Cardiac fibroblast (primary cell): ENCODE data around the gene C16orf86.

ENCODE experiments used
- DNase-seq, 2 donors: peaks; one replicate each; pipeline versions ENCODE4 v3.0.0 to v3.0.0-alpha.2; 2010; ENCODE audit warnings: low read depth in 2 of 2
- H3K4me3 ChIP-seq, 2 donors: replicated peaks in 1 of 2; 1 replicate in 1 of 2; 2 replicates in 1 of 2; pipeline ENCODE4 v1.5.1; 2011; ENCODE audit warnings: low read depth in 2 of 2, low read length in 2 of 2, mild to moderate bottlenecking in 2 of 2, moderate library complexity in 1 of 2
- TF ChIP-seq, protein P1 (sequence below): IDR thresholded peaks from one replicate; pipeline ENCODE4 v1.5.1; 2011; ENCODE audit warnings: low read depth, mild to moderate bottlenecking, low read length, inconsistent platforms

C16orf86 gene

DNA sequence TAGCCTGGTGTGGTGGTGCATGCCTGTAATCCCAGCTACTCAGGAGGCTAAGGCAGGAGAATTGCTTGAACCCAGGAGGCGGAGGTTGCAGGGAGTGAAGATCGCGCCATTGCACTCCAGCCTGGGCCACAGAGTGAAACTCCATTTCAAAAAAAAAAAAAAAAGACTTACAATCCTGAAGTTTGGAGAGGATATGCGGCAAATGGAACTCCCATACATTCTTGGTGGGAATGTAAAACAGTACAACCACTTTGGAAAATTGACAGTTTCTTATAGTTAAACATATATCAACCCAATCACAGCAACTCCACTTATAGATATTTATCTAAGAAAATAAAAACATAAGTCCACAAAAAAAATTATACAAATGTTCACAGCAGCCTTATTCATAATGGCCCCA, 40.6 kb downstream of the C16orf86 start:
- TF ChIP-seq, protein P1, sequence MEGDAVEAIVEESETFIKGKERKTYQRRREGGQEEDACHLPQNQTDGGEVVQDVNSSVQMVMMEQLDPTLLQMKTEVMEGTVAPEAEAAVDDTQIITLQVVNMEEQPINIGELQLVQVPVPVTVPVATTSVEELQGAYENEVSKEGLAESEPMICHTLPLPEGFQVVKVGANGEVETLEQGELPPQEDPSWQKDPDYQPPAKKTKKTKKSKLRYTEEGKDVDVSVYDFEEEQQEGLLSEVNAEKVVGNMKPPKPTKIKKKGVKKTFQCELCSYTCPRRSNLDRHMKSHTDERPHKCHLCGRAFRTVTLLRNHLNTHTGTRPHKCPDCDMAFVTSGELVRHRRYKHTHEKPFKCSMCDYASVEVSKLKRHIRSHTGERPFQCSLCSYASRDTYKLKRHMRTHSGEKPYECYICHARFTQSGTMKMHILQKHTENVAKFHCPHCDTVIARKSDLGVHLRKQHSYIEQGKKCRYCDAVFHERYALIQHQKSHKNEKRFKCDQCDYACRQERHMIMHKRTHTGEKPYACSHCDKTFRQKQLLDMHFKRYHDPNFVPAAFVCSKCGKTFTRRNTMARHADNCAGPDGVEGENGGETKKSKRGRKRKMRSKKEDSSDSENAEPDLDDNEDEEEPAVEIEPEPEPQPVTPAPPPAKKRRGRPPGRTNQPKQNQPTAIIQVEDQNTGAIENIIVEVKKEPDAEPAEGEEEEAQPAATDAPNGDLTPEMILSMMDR = no peak
- H3K4me3 ChIP-seq = no peak overlapping the region
- no peak for DNase-seq

DNA sequence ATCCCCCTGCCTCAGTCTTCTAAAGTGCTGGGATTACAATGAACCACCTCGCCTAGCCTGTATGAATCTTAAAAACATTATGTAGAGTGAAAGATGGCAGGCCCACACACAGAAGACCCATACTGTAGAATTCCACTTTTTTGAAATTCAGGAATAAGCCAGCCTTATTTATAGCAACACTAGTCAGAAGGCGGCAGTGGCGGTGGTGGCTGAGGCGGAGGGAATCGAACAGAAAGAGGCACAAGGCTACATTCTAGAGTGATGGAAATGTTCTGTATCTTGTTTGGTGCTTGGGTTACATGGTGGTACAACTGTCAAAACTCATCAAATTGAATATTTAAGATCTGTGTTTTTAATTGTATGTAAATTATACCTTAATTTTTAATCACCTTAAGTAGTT, 41.2 kb downstream of the C16orf86 start:
- DNase-seq = no peak
- TF ChIP-seq, protein P1 = no peak
- H3K4me3 ChIP-seq = no peak overlapping the region

DNA sequence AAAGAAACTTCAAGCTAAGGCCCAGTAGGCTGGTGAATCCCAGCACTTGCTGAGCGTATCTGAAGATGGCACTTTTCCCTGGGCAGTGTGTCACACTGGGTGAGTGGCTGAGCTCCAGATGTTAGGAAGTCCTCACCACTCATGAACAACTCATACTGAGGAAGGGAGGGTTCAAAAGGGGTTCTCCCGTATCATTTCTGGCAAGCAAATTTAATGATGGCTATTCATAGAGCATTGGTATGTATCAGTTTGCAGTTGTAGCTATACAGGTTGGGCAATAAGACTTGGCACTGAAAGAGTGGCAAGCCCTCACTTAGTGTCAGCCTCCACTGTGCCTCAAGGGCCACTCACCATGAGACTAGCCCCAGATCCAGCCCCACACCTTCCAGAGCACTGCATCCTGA, 41.8 kb downstream of the C16orf86 start:
- TF ChIP-seq, protein P1 = no peak
- no peak overlapping the region for H3K4me3 ChIP-seq
- peak in 1 of 2 donors; percentile 25 for DNase-seq

DNA sequence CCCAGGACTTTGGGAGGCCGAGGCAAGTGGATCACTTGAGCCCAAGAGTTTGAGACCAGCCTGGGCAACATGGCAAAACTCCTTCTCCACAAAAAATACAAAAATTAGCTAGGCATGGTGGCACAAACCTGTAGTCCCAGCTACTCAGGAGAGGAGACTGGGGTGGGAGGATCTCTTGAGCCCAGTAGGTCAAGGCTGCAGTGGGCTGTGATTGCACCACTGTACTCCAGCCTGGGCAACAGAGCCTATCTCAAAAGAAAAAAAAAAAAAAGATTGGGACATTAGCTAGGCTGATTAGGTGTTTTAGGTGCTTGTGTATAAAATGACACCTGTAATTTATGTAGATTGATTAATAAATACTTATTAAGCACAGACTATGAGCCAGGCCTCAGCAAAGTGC, 42.4 kb downstream of the C16orf86 start:
- DNase-seq = no peak
- no peak overlapping the region for H3K4me3 ChIP-seq
- TF ChIP-seq, protein P1 = no peak

DNA sequence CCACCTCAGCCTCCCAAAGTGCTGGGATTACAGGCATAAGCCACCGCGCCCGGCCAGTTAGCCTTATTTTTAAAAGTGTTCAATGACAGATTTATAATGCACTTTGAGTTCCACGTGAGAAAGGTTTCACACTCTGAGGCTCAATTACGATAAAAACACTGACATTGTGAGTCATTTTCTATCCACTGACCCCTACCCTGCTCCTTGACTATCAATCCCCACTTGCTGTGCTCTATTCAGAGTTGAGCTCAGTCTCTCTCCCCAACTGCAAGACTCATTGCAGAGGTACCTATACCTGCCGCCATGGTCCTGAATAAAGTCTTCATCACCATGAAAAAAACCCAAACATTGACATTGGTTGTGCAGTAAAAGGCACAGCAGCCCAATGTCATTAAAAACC, 44.0 kb downstream of the C16orf86 start:
- TF ChIP-seq, protein P1 = no peak
- H3K4me3 ChIP-seq = no peak overlapping the region
- DNase-seq = no peak

DNA sequence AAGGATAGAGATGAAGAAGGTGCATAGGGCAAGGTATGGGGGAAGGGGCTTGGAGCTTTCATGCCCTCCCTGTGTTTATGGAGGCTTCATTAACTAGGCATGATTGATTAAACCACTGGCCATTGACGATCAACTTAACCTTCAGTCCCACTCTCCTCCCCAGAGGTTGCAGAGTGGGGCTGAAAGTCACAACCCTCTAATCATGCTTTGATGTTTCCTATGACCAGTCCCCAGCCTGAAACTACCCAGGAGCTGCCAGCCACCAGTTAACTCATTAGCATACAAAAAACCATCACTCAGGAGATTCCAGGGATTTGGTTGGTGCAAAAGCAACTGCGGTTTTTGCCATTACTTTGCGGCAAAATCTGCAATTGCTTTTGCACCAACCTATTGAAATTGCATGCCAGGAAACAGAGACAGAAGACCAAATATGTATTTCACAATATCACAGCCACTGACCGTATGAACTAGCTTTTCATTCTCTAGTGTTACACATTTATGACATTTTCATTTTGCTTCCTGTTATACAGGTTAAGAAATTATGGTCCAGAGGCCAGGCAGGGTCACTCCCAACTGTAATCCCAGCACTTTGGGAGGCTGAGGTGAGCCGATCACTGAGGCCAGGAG, 47.1 kb downstream of the C16orf86 start:
- TF ChIP-seq, protein P1 = no peak
- H3K4me3 ChIP-seq = no peak overlapping the region
- DNase-seq = no peak

DNA sequence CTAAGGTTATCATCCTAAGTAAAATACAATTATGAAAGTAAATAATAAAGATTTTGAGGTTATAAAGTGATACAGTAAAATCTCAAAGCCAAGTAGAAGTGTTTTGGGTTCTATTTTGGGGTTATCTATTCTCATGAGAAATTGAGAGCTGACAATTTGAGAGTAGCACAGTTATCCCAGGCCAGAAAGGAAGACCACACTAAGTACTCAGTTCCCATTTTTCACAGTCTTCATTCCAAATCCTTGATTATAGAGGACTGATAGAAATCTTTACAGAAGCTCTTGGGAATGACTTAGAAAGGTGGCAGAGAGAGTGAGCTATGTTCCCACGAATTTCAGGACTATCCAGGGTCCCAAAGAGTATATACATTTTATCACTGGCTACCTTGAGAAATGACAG, 47.9 kb downstream of the C16orf86 start:
- DNase-seq = no peak
- TF ChIP-seq, protein P1 = no peak
- H3K4me3 ChIP-seq = no peak overlapping the region
